H1 (cell line): ENCODE data around the gene AHRR. TPM values are rescaled to one million over a fixed set of nuclear protein-coding genes. Genes with fewer than 3 reads are reported as not detected.

Experiments
- EGR1 ChIP-seq: IDR thresholded peaks from 2 replicates; pipeline ENCODE4 v1.6.1; 2011; ENCODE audit warnings: low read depth, low read length, borderline replicate concordance
- polyA plus RNA-seq, 7 experiments: library from polyadenylated mRNA; depleted of rRNA in 3 of 7; stranded (reverse) in 5 of 7; unstranded in 2 of 7; fragments of >200 nt in 5 of 7; fragments of 200-250 nt in 2 of 7; gene quantifications; 1 replicate in 5 of 7; 2 replicates in 1 of 7; 4 replicates in 1 of 7; pipeline versions ENCODE4 v1.2.1 to v1.2.3, GENCODE V29; 2011 to 2013; ENCODE audit warnings: missing spikeins in 2 of 7, mixed read lengths in 2 of 7
- total RNA-seq: library from RNA; stranded (reverse); fragmentation: NEBNext Ultra II Directional; extraction: Animal tissue kit (Norgen Biotek cat#: 25700); gene quantifications from 2 replicates; pipeline ENCODE4 v1.2.1, GENCODE V29; 2021

Gene AHRR
- total and polyA plus RNA-seq, 2 of the 8 experiments (the other 6 are each of a cell fraction or from before 2014, with no cell fraction given), result 0.41 to 0.80 TPM

DNA sequence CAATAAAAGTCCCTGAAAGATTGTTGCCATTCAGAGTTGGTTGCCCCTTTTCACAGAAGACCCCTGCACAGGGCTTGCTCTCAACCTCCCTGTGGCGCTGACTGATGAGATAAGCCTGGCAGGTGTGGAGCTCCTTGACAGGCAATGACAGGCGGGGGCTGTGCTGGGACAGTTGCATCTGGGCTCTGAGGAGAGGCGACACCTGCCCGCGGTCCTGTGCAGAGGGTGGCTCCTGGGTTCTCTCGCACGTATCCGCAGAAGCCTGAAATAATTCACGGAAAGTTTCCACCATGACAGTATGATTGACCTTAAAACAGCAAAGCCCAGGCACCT is 101.7 kb downstream of the AHRR start (continued):
- no peak for TF ChIP-seq EGR1
- TF ChIP-seq, all 59 proteins: peak for 0
